HEK293 (cell line): ENCODE data around the gene GMDS.
A peak's percentile ranks its signal among the peaks of the same experiment; 100 is the strongest.

Experiments used
- CTCF ChIA-PET: fragments of 350-600 bp; formaldehyde crosslinking; extraction: SDS; loops from one replicate; lab custom pipeline; 2021; ENCODE audit warnings: antibody characterized with exemption; lab: Yijun Ruan, JAX
- POLR2A ChIA-PET: fragments of 300-600 bp; formaldehyde crosslinking; extraction: SDS; loops from one replicate; lab custom pipeline; 2020; ENCODE audit warnings: antibody characterized with exemption, inconsistent platforms; lab: Yijun Ruan, JAX
- H3K27ac ChIP-seq: fragments of 200-500 bp; sonication (Bioruptor generic); 2 replicates; pipeline ENCODE4 v1.5.1; 2014; ENCODE audit warnings: low read depth, low read length, control low read depth, inconsistent platforms; ENCODE audit errors: extremely low read depth
- H3K36me3 ChIP-seq, 2 experiments: fragments of 200-500 bp in 1 of 2; sonication (Bioruptor generic) in 1 of 2; 1 replicate in 1 of 2; 2 replicates in 1 of 2; pipeline ENCODE4 v1.5.1; 2014 to 2017; ENCODE audit warnings: inconsistent platforms in 2 of 2, low read length in 2 of 2; ENCODE audit not compliant: control insufficient read depth in 2 of 2, insufficient read depth in 1 of 2
- H3K4me1 ChIP-seq: fragments of 200-500 bp; sonication (Bioruptor generic); 2 replicates; pipeline ENCODE4 v1.5.1; 2014; ENCODE audit warnings: mild to moderate bottlenecking, low read length, inconsistent platforms; ENCODE audit not compliant: control insufficient read depth, insufficient read depth
- H3K4me3 ChIP-seq: 2 replicates; pipeline ENCODE4 v1.5.1; 2011; ENCODE audit warnings: low read depth, mild to moderate bottlenecking, control low read depth, low read length, moderate library complexity
- H3K9me3 ChIP-seq: fragments of 200-500 bp; sonication (Bioruptor generic); 2 replicates; pipeline ENCODE4 v1.5.1; 2014; ENCODE audit warnings: low read depth, low read length, inconsistent platforms; ENCODE audit not compliant: control insufficient read depth, insufficient read depth
- GLI2 ChIP-seq: fragments of 450-650 bp; formaldehyde crosslinking; IDR thresholded peaks from 2 replicates; pipeline ENCODE4; 2017; ENCODE audit warnings: missing biosample characterization, missing genetic modification characterization, low read depth, borderline replicate concordance
- GLIS2 ChIP-seq: fragments of 450-650 bp; formaldehyde crosslinking; IDR thresholded peaks from 2 replicates; pipeline ENCODE4 v1.5.1; 2016; ENCODE audit warnings: missing biosample characterization, missing genetic modification characterization
- KLF10 ChIP-seq: fragments of 450-650 bp; IDR thresholded peaks from 2 replicates; pipeline ENCODE4 v1.5.1; 2018; ENCODE audit warnings: missing biosample characterization, mild to moderate bottlenecking, missing genetic modification characterization
- YY1 ChIP-seq: fragments of 450-650 bp; formaldehyde crosslinking; IDR thresholded peaks from 2 replicates; pipeline ENCODE4 v1.5.1; 2018; ENCODE audit warnings: missing biosample characterization, missing genetic modification characterization
- ZFP69B ChIP-seq: fragments of 450-650 bp; formaldehyde crosslinking; IDR thresholded peaks from 2 replicates; pipeline ENCODE4 v1.5.1; 2016; ENCODE audit warnings: missing biosample characterization, missing genetic modification characterization
- ZIC2 ChIP-seq: fragments of 450-650 bp; formaldehyde crosslinking; IDR thresholded peaks from 2 replicates; pipeline ENCODE4 v1.5.1; 2016; ENCODE audit warnings: missing biosample characterization, missing genetic modification characterization
- ZNF121 ChIP-seq: fragments of 450-650 bp; formaldehyde crosslinking; IDR thresholded peaks from 2 replicates; pipeline ENCODE4 v1.5.1; 2016; ENCODE audit warnings: missing biosample characterization, missing genetic modification characterization
- ZNF148 ChIP-seq: fragments of 450-650 bp; formaldehyde crosslinking; IDR thresholded peaks from 2 replicates; pipeline ENCODE4 v1.5.0; 2017; ENCODE audit warnings: missing biosample characterization, missing genetic modification characterization, borderline replicate concordance
- ZNF169 ChIP-seq: fragments of 450-650 bp; formaldehyde crosslinking; IDR thresholded peaks from 2 replicates; pipeline ENCODE4 v1.5.1; 2016; ENCODE audit warnings: missing biosample characterization, missing genetic modification characterization
- ZNF19 ChIP-seq: fragments of 450-650 bp; formaldehyde crosslinking; IDR thresholded peaks from 2 replicates; pipeline ENCODE4; 2016; ENCODE audit warnings: missing biosample characterization, missing genetic modification characterization, low read depth
- ZNF202 ChIP-seq: fragments of 450-650 bp; formaldehyde crosslinking; IDR thresholded peaks from 2 replicates; pipeline ENCODE4 v1.5.1; 2016; ENCODE audit warnings: missing biosample characterization, missing genetic modification characterization, borderline replicate concordance
- ZNF548 ChIP-seq: fragments of 450-650 bp; formaldehyde crosslinking; IDR thresholded peaks from 2 replicates; pipeline ENCODE4 v1.5.1; 2016; ENCODE audit warnings: missing biosample characterization, missing genetic modification characterization
- ZNF560 ChIP-seq: fragments of 450-650 bp; formaldehyde crosslinking; IDR thresholded peaks from 2 replicates; pipeline ENCODE4 v1.5.1; 2017; ENCODE audit warnings: missing biosample characterization, missing genetic modification characterization, borderline replicate concordance
- ZNF585B ChIP-seq: fragments of 450-650 bp; formaldehyde crosslinking; IDR thresholded peaks from 2 replicates; pipeline ENCODE4 v1.5.1; 2016; ENCODE audit warnings: missing biosample characterization, missing genetic modification characterization
- ZNF645 ChIP-seq: fragments of 450-650 bp; formaldehyde crosslinking; IDR thresholded peaks from 2 replicates; pipeline ENCODE4; 2016; ENCODE audit warnings: missing biosample characterization, missing genetic modification characterization
- ZNF777 ChIP-seq: fragments of 450-650 bp; formaldehyde crosslinking; IDR thresholded peaks from 2 replicates; pipeline ENCODE4 v1.5.1; 2017; ENCODE audit warnings: missing biosample characterization, missing genetic modification characterization, borderline replicate concordance
- TF ChIP-seq, protein P1 (sequence below): fragments of 450-650 bp; formaldehyde crosslinking; IDR thresholded peaks from 2 replicates; pipeline ENCODE4 v1.5.1; 2016; ENCODE audit warnings: missing biosample characterization, missing genetic modification characterization
- TF ChIP-seq, protein P2 (sequence below): fragments of 450-650 bp; formaldehyde crosslinking; IDR thresholded peaks from 2 replicates; pipeline ENCODE4 v1.5.1; 2016; ENCODE audit warnings: missing biosample characterization, missing genetic modification characterization
- TF ChIP-seq, protein P3 (sequence below): fragments of 450-650 bp; formaldehyde crosslinking; IDR thresholded peaks from 2 replicates; pipeline ENCODE4 v1.5.1; 2017; ENCODE audit warnings: missing biosample characterization, missing genetic modification characterization
- TF ChIP-seq, protein P4 (sequence below): fragments of 450-650 bp; formaldehyde crosslinking; IDR thresholded peaks from 2 replicates; pipeline ENCODE4 v1.5.1; 2016; ENCODE audit warnings: missing biosample characterization, missing genetic modification characterization
- TF ChIP-seq, protein P5 (sequence below): fragments of 450-650 bp; formaldehyde crosslinking; IDR thresholded peaks from 2 replicates; pipeline ENCODE4 v1.5.1; 2016; ENCODE audit warnings: missing biosample characterization, missing genetic modification characterization, borderline replicate concordance

The GMDS gene

GRCh38 chr6:1618311-1619097 is 626.9 kb downstream of the GMDS start:
- no peaks in the 10 kb centered on the region for H3K9me3 ChIP-seq
- TF ChIP-seq, protein P1, sequence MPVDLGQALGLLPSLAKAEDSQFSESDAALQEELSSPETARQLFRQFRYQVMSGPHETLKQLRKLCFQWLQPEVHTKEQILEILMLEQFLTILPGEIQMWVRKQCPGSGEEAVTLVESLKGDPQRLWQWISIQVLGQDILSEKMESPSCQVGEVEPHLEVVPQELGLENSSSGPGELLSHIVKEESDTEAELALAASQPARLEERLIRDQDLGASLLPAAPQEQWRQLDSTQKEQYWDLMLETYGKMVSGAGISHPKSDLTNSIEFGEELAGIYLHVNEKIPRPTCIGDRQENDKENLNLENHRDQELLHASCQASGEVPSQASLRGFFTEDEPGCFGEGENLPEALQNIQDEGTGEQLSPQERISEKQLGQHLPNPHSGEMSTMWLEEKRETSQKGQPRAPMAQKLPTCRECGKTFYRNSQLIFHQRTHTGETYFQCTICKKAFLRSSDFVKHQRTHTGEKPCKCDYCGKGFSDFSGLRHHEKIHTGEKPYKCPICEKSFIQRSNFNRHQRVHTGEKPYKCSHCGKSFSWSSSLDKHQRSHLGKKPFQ: no peak
- TF ChIP-seq ZNF777 (tag by site-specific recombination) (no peak), ZNF202 (peak; percentile 85), KLF10 (tag by site-specific recombination) (no peak), ZIC2 (tag by site-specific recombination) (peak; percentile 86), ZNF560 (no peak), ZFP69B (tag by site-specific recombination) (peak; percentile 78; the same call in 1 of the 2 replicates), GLIS2 (tag by site-specific recombination) (peak; percentile 44; the same call in 1 of the 2 replicates), ZNF148 (tag by site-specific recombination) (no peak), ZNF645 (tag by site-specific recombination) (no peak), ZNF169 (no peak), ZNF585B (no peak), YY1 (tag by site-specific recombination) (no peak), ZNF548 (tag by site-specific recombination) (no peak), ZNF19 (tag by site-specific recombination) (no peak), ZNF121 (tag by site-specific recombination) (peak; percentile 87), GLI2 (no peak)
- TF ChIP-seq, protein P2, sequence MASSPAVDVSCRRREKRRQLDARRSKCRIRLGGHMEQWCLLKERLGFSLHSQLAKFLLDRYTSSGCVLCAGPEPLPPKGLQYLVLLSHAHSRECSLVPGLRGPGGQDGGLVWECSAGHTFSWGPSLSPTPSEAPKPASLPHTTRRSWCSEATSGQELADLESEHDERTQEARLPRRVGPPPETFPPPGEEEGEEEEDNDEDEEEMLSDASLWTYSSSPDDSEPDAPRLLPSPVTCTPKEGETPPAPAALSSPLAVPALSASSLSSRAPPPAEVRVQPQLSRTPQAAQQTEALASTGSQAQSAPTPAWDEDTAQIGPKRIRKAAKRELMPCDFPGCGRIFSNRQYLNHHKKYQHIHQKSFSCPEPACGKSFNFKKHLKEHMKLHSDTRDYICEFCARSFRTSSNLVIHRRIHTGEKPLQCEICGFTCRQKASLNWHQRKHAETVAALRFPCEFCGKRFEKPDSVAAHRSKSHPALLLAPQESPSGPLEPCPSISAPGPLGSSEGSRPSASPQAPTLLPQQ (tag by site-specific recombination): peak; percentile 75
- TF ChIP-seq, protein P3, sequence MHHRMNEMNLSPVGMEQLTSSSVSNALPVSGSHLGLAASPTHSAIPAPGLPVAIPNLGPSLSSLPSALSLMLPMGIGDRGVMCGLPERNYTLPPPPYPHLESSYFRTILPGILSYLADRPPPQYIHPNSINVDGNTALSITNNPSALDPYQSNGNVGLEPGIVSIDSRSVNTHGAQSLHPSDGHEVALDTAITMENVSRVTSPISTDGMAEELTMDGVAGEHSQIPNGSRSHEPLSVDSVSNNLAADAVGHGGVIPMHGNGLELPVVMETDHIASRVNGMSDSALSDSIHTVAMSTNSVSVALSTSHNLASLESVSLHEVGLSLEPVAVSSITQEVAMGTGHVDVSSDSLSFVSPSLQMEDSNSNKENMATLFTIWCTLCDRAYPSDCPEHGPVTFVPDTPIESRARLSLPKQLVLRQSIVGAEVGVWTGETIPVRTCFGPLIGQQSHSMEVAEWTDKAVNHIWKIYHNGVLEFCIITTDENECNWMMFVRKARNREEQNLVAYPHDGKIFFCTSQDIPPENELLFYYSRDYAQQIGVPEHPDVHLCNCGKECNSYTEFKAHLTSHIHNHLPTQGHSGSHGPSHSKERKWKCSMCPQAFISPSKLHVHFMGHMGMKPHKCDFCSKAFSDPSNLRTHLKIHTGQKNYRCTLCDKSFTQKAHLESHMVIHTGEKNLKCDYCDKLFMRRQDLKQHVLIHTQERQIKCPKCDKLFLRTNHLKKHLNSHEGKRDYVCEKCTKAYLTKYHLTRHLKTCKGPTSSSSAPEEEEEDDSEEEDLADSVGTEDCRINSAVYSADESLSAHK (tag by site-specific recombination): no peak
- TF ChIP-seq, protein P4, sequence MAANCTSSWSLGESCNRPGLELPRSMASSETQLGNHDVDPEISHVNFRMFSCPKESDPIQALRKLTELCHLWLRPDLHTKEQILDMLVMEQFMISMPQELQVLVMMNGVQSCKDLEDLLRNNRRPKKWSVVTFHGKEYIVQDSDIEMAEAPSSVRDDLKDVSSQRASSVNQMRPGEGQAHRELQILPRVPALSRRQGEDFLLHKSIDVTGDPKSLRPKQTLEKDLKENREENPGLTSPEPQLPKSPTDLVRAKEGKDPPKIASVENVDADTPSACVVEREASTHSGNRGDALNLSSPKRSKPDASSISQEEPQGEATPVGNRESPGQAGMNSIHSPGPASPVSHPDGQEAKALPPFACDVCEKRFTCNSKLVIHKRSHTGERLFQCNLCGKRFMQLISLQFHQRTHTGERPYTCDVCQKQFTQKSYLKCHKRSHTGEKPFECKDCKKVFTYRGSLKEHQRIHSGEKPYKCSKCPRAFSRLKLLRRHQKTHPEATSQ (tag by site-specific recombination): no peak
- TF ChIP-seq, protein P5, sequence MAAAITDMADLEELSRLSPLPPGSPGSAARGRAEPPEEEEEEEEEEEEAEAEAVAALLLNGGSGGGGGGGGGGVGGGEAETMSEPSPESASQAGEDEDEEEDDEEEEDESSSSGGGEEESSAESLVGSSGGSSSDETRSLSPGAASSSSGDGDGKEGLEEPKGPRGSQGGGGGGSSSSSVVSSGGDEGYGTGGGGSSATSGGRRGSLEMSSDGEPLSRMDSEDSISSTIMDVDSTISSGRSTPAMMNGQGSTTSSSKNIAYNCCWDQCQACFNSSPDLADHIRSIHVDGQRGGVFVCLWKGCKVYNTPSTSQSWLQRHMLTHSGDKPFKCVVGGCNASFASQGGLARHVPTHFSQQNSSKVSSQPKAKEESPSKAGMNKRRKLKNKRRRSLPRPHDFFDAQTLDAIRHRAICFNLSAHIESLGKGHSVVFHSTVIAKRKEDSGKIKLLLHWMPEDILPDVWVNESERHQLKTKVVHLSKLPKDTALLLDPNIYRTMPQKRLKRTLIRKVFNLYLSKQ (tag by site-specific recombination): no peak
- ChIA-PET POLR2A (no interaction called here), CTCF (interaction anchor here (0.6 to 1.2 kb wide), 4 partner anchors 68 to 923 kb away, joined by 3 to 4 read pairs (median 4); no protein-coding TSS in a partner anchor)
- no peak overlapping the region for H3K27ac ChIP-seq
- peaks cover 4 to 59% of the 10 kb centered on the region in 2 experiments; a peak in 2 of 3 replicates for H3K36me3 ChIP-seq
- H3K4me3 ChIP-seq: no peak overlapping the region
- peaks cover 21% of the 10 kb centered on the region for H3K4me1 ChIP-seq
